ENCODE results near the gene COG5.

Gene COG5

GRCh38 chr7:107233981-107234380 lies 329.7 kb downstream of the COG5 start:
- H3K27ac ChIP-seq (ENCODE audit: poor library complexity, severe bottlenecking), result peak overlapping the region; percentile 24
- H3K4me3 ChIP-seq (ENCODE audit: severe bottlenecking), result no peak overlapping the region
- H3K27me3 ChIP-seq (ENCODE audit: insufficient read depth, poor library complexity, severe bottlenecking), result no peaks in the 10 kb centered on the region
- ATAC-seq (ENCODE audit: low read depth) (peak; percentile 22; the same call in 1 of the 3 replicates), DNase-seq (ENCODE audit: low spot score) (no peak)
- H3K4me1 ChIP-seq (ENCODE audit: insufficient read depth, poor library complexity, severe bottlenecking), result peaks cover 43% of the 10 kb centered on the region
- H3K36me3 ChIP-seq (ENCODE audit: low read depth), result peaks cover 8% of the 10 kb centered on the region; the same call in 1 of the 2 replicates
- TF ChIP-seq CTCF (IDR thresholded peaks at IDR 0.05; ENCODE audit: poor library complexity, severe bottlenecking), result no peak
- H3K9me3 ChIP-seq (ENCODE audit: severe bottlenecking), result no peaks in the 10 kb centered on the region

DNA sequence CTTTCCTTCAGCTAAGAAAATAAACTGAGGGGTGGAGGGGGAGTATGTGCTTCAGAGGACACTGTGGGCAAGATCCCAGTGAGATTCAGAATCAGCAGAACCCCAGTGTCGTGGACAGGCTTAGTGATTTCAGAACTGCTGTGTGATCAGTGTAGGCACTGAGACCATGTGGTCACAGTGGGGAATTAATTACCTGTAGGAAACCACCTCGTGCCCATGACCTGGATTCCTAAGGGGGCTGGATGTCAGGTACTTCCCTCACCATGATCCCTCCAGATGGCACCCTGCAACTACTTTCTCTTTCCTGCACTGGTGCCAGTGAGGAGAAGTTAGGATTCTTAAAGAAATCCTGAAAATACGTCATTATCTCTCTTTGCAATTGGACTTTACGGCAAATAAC lies 330.5 kb downstream of the COG5 start:
- Histone ChIP-seq H3K27ac (ENCODE audit: poor library complexity, severe bottlenecking) (peak overlapping the region; percentile 93), H3K4me3 (ENCODE audit: severe bottlenecking) (no peak overlapping the region)

DNA sequence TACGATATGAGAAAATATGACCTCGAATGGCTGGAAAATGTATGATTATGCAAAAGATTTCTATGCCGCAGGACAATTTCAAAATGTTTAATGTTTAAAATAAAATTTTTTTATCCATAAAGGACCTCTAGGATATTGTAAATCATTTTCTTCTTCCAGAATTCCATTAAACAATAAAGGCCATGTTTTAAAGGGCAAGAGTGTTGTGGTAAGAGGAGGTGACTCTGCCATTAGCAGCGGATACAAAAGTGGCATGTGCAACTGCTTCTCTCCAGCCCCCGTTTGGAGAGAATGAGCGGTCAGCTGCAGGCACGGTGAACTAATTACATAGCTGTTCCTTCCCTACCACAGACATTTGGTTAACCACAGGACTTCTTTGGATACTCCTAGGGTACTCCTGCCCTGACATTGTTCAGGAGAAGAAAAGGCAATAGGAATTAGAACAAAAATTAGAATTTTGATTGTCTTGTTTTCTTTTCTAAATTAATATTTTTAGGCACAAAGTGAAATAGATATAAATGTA lies 331.1 kb downstream of the COG5 start:
- Histone ChIP-seq H3K36me3 (ENCODE audit: low read depth) (peaks cover 9% of the 10 kb centered on the region; the same call in 1 of the 2 replicates), H3K27ac (ENCODE audit: poor library complexity, severe bottlenecking) (peak overlapping the region; percentile 93), H3K4me1 (ENCODE audit: insufficient read depth, poor library complexity, severe bottlenecking) (peaks cover 43% of the 10 kb centered on the region), H3K4me3 (ENCODE audit: severe bottlenecking) (no peak overlapping the region), H3K27me3 (ENCODE audit: insufficient read depth, poor library complexity, severe bottlenecking) (no peaks in the 10 kb centered on the region), H3K9me3 (ENCODE audit: severe bottlenecking) (no peaks in the 10 kb centered on the region)
- ATAC-seq (ENCODE audit: low read depth) (no peak), DNase-seq (ENCODE audit: low spot score) (no peak)
- TF ChIP-seq CTCF (IDR thresholded peaks at IDR 0.05; ENCODE audit: poor library complexity, severe bottlenecking), result no peak

More for the DNA sequence above, 330.5 kb downstream of the COG5 start:
- Histone ChIP-seq H3K9me3 (ENCODE audit: severe bottlenecking) (no peaks in the 10 kb centered on the region), H3K4me1 (ENCODE audit: insufficient read depth, poor library complexity, severe bottlenecking) (peaks cover 43% of the 10 kb centered on the region), H3K36me3 (ENCODE audit: low read depth) (peaks cover 9% of the 10 kb centered on the region; the same call in 1 of the 2 replicates), H3K27me3 (ENCODE audit: insufficient read depth, poor library complexity, severe bottlenecking) (no peaks in the 10 kb centered on the region)
- DNase-seq (ENCODE audit: low spot score), result no peak
- no peak for ATAC-seq (ENCODE audit: low read depth)
- no peak for TF ChIP-seq CTCF (IDR thresholded peaks at IDR 0.05; ENCODE audit: poor library complexity, severe bottlenecking)

DNA sequence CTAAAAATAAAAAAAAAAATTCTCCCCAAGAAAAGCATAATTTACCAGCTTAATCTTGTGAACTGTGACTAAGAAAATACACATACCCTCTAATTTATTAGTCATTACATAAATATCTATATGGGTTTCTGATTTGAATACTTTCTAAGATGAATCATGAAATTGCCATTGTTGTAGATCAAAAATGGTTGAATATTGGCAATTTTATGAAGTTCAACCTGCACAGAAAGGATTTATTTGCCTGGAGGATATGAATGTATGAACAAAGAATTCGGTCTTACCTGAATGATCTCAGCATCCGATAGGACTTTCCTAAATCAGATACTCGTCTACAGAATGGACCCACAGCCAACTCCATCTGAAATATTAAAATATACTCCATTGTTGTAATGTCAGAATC lies 333.4 kb downstream of the COG5 start:
- ATAC-seq (ENCODE audit: low read depth), result peak; percentile 95
- Histone ChIP-seq H3K36me3 (ENCODE audit: low read depth) (peaks cover 12% of the 10 kb centered on the region; the same call in 1 of the 2 replicates), H3K27ac (ENCODE audit: poor library complexity, severe bottlenecking) (peak overlapping the region; percentile 93), H3K27me3 (ENCODE audit: insufficient read depth, poor library complexity, severe bottlenecking) (no peaks in the 10 kb centered on the region), H3K4me1 (ENCODE audit: insufficient read depth, poor library complexity, severe bottlenecking) (peaks cover 43% of the 10 kb centered on the region), H3K4me3 (ENCODE audit: severe bottlenecking) (no peak overlapping the region), H3K9me3 (ENCODE audit: severe bottlenecking) (no peaks in the 10 kb centered on the region)
- TF ChIP-seq CTCF (IDR thresholded peaks at IDR 0.05; ENCODE audit: poor library complexity, severe bottlenecking), result no peak
- DNase-seq (ENCODE audit: low spot score), result no peak

GRCh38 chr7:107228291-107228690 lies 335.4 kb downstream of the COG5 start:
- Histone ChIP-seq H3K27me3 (ENCODE audit: insufficient read depth, poor library complexity, severe bottlenecking) (no peaks in the 10 kb centered on the region), H3K27ac (ENCODE audit: poor library complexity, severe bottlenecking) (no peak overlapping the region), H3K4me1 (ENCODE audit: insufficient read depth, poor library complexity, severe bottlenecking) (peaks cover 30% of the 10 kb centered on the region), H3K36me3 (ENCODE audit: low read depth) (peaks cover 12% of the 10 kb centered on the region; the same call in 1 of the 2 replicates), H3K4me3 (ENCODE audit: severe bottlenecking) (no peak overlapping the region), H3K9me3 (ENCODE audit: severe bottlenecking) (no peaks in the 10 kb centered on the region)
- ATAC-seq (ENCODE audit: low read depth) (peak; percentile 17; the same call in 1 of the 3 replicates), DNase-seq (ENCODE audit: low spot score) (no peak)
- no peak for TF ChIP-seq CTCF (IDR thresholded peaks at IDR 0.05; ENCODE audit: poor library complexity, severe bottlenecking)
